ENCODE measurements around the gene RUBCN. TPM values are rescaled to one million over a fixed set of nuclear protein-coding genes. Genes with fewer than 3 reads are reported as not detected.
"Not testable (repeated sequence)": the region's sequence is repeated elsewhere in the genome, so short reads cannot be mapped to it uniquely, and the experiment has no call there.

RUBCN gene
- total RNA-seq, 1 donor from 2014 or later = 9.2 TPM

GRCh38 chr3:197673170-197673569, 63.5 kb downstream of the RUBCN start:
- Histone ChIP-seq H3K4me3 (ENCODE audit: low read depth, low read length) (no peak overlapping the region), H3K27me3 (ENCODE audit: control insufficient read depth, insufficient read depth, low read length) (no peaks in the 10 kb centered on the region), H3K36me3 (ENCODE audit: control insufficient read depth, insufficient read depth, low read length) (peaks cover 7% of the 10 kb centered on the region)
- TF ChIP-seq CTCF (IDR thresholded peaks at IDR 0.05; ENCODE audit: insufficient read depth, low read length, severe bottlenecking) = no peak
- FAIRE-seq (no peak), DNase-seq (ENCODE audit: low read depth) (no peak)

- Histone ChIP-seq H3K27me3 (ENCODE audit: control insufficient read depth, insufficient read depth, low read length) (no peaks in the 10 kb centered on the region), H3K4me3 (ENCODE audit: low read depth, low read length) (no peak overlapping the region), H3K36me3 (ENCODE audit: control insufficient read depth, insufficient read depth, low read length) (peaks cover 5% of the 10 kb centered on the region)
- no peak for TF ChIP-seq CTCF (IDR thresholded peaks at IDR 0.05; ENCODE audit: insufficient read depth, low read length, severe bottlenecking)
- no peak for DNase-seq (ENCODE audit: low read depth)
- FAIRE-seq = no peak
Observed at GRCh38 chr3:197670361-197670760, 66.3 kb downstream of the RUBCN start.

- DNase-seq (ENCODE audit: low read depth) = no peak
- Histone ChIP-seq H3K27me3 (ENCODE audit: control insufficient read depth, insufficient read depth, low read length) (no peaks in the 10 kb centered on the region), H3K36me3 (ENCODE audit: control insufficient read depth, insufficient read depth, low read length) (peaks cover 1% of the 10 kb centered on the region), H3K4me3 (ENCODE audit: low read depth, low read length) (no peak overlapping the region)
- TF ChIP-seq CTCF (IDR thresholded peaks at IDR 0.05; ENCODE audit: insufficient read depth, low read length, severe bottlenecking) = no peak
- no peak for FAIRE-seq
Observed at GRCh38 chr3:197667968-197668367, 68.7 kb downstream of the RUBCN start.

GRCh38 chr3:197667293-197667692, 69.4 kb downstream of the RUBCN start:
- H3K4me3 ChIP-seq (ENCODE audit: low read depth, low read length); H3K36me3 ChIP-seq (ENCODE audit: control insufficient read depth, insufficient read depth, low read length); H3K27me3 ChIP-seq (ENCODE audit: control insufficient read depth, insufficient read depth, low read length); DNase-seq (ENCODE audit: low read depth); FAIRE-seq: not testable (repeated sequence)

GRCh38 chr3:197666221-197666842, 70.4 kb downstream of the RUBCN start:
- H3K36me3 ChIP-seq (ENCODE audit: control insufficient read depth, insufficient read depth, low read length); DNase-seq (ENCODE audit: low read depth); FAIRE-seq: not testable (repeated sequence)

GRCh38 chr3:197665549-197665948, 71.2 kb downstream of the RUBCN start:
- not testable (repeated sequence) for DNase-seq (ENCODE audit: low read depth); H3K36me3 ChIP-seq (ENCODE audit: control insufficient read depth, insufficient read depth, low read length); FAIRE-seq; H3K4me3 ChIP-seq (ENCODE audit: low read depth, low read length); H3K27me3 ChIP-seq (ENCODE audit: control insufficient read depth, insufficient read depth, low read length)

More at GRCh38 chr3:197666221-197666842, 70.4 kb downstream of the RUBCN start:
- H3K27me3 ChIP-seq (ENCODE audit: control insufficient read depth, insufficient read depth, low read length); H3K4me3 ChIP-seq (ENCODE audit: low read depth, low read length): not testable (repeated sequence)

GRCh38 chr3:197665142-197665491, 71.6 kb downstream of the RUBCN start:
- H3K27me3 ChIP-seq (ENCODE audit: control insufficient read depth, insufficient read depth, low read length); H3K36me3 ChIP-seq (ENCODE audit: control insufficient read depth, insufficient read depth, low read length); DNase-seq (ENCODE audit: low read depth); FAIRE-seq: not testable (repeated sequence)
- H3K4me3 ChIP-seq (ENCODE audit: low read depth, low read length) = peak overlapping the region; percentile 26

- H3K27me3 ChIP-seq (ENCODE audit: control insufficient read depth, insufficient read depth, low read length); H3K36me3 ChIP-seq (ENCODE audit: control insufficient read depth, insufficient read depth, low read length); FAIRE-seq; DNase-seq (ENCODE audit: low read depth): not testable (repeated sequence)
- H3K4me3 ChIP-seq (ENCODE audit: low read depth, low read length) = peak overlapping the region; percentile 26
Observed at GRCh38 chr3:197664414-197665141, 72.1 kb downstream of the RUBCN start.

GRCh38 chr3:197663367-197664140, 73.2 kb downstream of the RUBCN start:
- FAIRE-seq; DNase-seq (ENCODE audit: low read depth): not testable (repeated sequence)

GRCh38 chr3:197662352-197662751, 74.4 kb downstream of the RUBCN start:
- H3K27me3 ChIP-seq (ENCODE audit: control insufficient read depth, insufficient read depth, low read length); H3K4me3 ChIP-seq (ENCODE audit: low read depth, low read length); DNase-seq (ENCODE audit: low read depth); FAIRE-seq; H3K36me3 ChIP-seq (ENCODE audit: control insufficient read depth, insufficient read depth, low read length): not testable (repeated sequence)

More at GRCh38 chr3:197663367-197664140, 73.2 kb downstream of the RUBCN start:
- not testable (repeated sequence) for H3K36me3 ChIP-seq (ENCODE audit: control insufficient read depth, insufficient read depth, low read length); H3K27me3 ChIP-seq (ENCODE audit: control insufficient read depth, insufficient read depth, low read length); H3K4me3 ChIP-seq (ENCODE audit: low read depth, low read length)

GRCh38 chr3:197661874-197662273, 74.8 kb downstream of the RUBCN start:
- not testable (repeated sequence) for H3K4me3 ChIP-seq (ENCODE audit: low read depth, low read length); DNase-seq (ENCODE audit: low read depth); H3K36me3 ChIP-seq (ENCODE audit: control insufficient read depth, insufficient read depth, low read length); FAIRE-seq; H3K27me3 ChIP-seq (ENCODE audit: control insufficient read depth, insufficient read depth, low read length)
